T-cell (primary cell): ENCODE data around the gene SCFD2. TPM values are rescaled to one million over a fixed set of nuclear protein-coding genes. Genes with fewer than 3 reads are reported as not detected.
"Not testable (repeated sequence)": the region's sequence is repeated elsewhere in the genome, so short reads cannot be mapped to it uniquely, and the experiment has no call there.

Experiments
- ATAC-seq, 4 experiments: fragments of 200-7000 bp in 3 of 4; fragments of 150-1000 bp in 1 of 4; cut with Tn5 transposase; replicated peaks in 1 of 4; 1 replicate in 3 of 4; 2 replicates in 1 of 4; pipeline ENCODE4 v1.10.0; 2021; ENCODE audit warnings: moderate library complexity in 3 of 4, mild to moderate bottlenecking in 2 of 4, moderate number of reproducible peaks in 1 of 4
- CTCF ChIA-PET, 2 donors: fragments of 300-600 bp; sonication (Branson Sonifier 250); formaldehyde crosslinking; loops; one replicate each; lab custom pipeline; 2022; ENCODE audit warnings: antibody characterized with exemption in 2 of 2; lab: Charles Lee
- POLR2A ChIA-PET, 2 donors: fragments of 300-600 bp; sonication (Branson Sonifier 250); formaldehyde crosslinking; loops; one replicate each; lab custom pipeline; 2022; ENCODE audit warnings: antibody characterized with exemption in 2 of 2; lab: Charles Lee
- DNase-seq, 35 experiments: peaks; one replicate each; pipeline versions ENCODE4 v3.0.0 to v3.0.0-alpha.2; 2013 to 2023
- H3K27ac ChIP-seq: one replicate; pipeline ENCODE4 v1.5.1; 2013; ENCODE audit warnings: low read length
- H3K27me3 ChIP-seq, 2 experiments: replicated peaks in 1 of 2; 1 replicate in 1 of 2; 2 replicates in 1 of 2; pipeline versions ENCODE4 v1.6.1 to v1.7.0; 2013; ENCODE audit warnings: low read length in 1 of 2, mixed read lengths in 1 of 2; ENCODE audit not compliant: control insufficient read depth in 2 of 2, insufficient read depth in 2 of 2; ENCODE audit errors: extremely low read depth in 1 of 2
- H3K36me3 ChIP-seq, 2 donors: 1 replicate in 1 of 2; 2 replicates in 1 of 2; pipeline versions ENCODE4 v1.6.1 to v1.7.0; 2013; ENCODE audit warnings: low read length in 1 of 2; ENCODE audit not compliant: control insufficient read depth in 2 of 2, insufficient read depth in 1 of 2; ENCODE audit errors: extremely low read depth in 1 of 2
- H3K4me1 ChIP-seq, 2 experiments: 1 replicate in 1 of 2; 2 replicates in 1 of 2; pipeline versions ENCODE4 v1.6.1 to v1.7.0; 2013; ENCODE audit warnings: low read length in 2 of 2, mixed read lengths in 1 of 2; ENCODE audit not compliant: insufficient read depth in 2 of 2, control insufficient read depth in 1 of 2; ENCODE audit errors: extremely low read depth in 1 of 2
- H3K4me3 ChIP-seq, 2 donors: 1 replicate in 1 of 2; 2 replicates in 1 of 2; pipeline versions ENCODE4 v1.5.1 to v1.7.0; 2013; ENCODE audit warnings: mild to moderate bottlenecking in 2 of 2, low read length in 1 of 2, moderate library complexity in 1 of 2; ENCODE audit not compliant: control insufficient read depth in 1 of 2; ENCODE audit errors: extremely low read depth in 1 of 2
- H3K9me3 ChIP-seq: 2 replicates; pipeline ENCODE4 v1.7.0; 2013
- H3K27ac Mint-ChIP-seq, 2 donors: one replicate each; pipeline ENCODE4 v1.8.0; 2020 to 2021; ENCODE audit warnings: mild to moderate bottlenecking in 2 of 2, mixed read lengths in 2 of 2
- H3K27me3 Mint-ChIP-seq, 2 donors: one replicate each; pipeline ENCODE4 v1.8.0; 2021 to 2022; ENCODE audit warnings: mixed read lengths in 2 of 2
- H3K36me3 Mint-ChIP-seq: one replicate; pipeline ENCODE4 v1.8.0; 2021; ENCODE audit warnings: mixed read lengths
- H3K4me1 Mint-ChIP-seq, 3 donors: one replicate each; pipeline ENCODE4 v1.8.0; 2020 to 2022; ENCODE audit warnings: mixed read lengths in 3 of 3, mild to moderate bottlenecking in 1 of 3
- H3K4me3 Mint-ChIP-seq, 3 donors: one replicate each; pipeline ENCODE4 v1.8.0; 2020 to 2022; ENCODE audit warnings: mild to moderate bottlenecking in 3 of 3, mixed read lengths in 3 of 3, moderate library complexity in 3 of 3
- H3K9me3 Mint-ChIP-seq, 3 donors: one replicate each; pipeline ENCODE4 v1.8.0; 2020 to 2022; ENCODE audit warnings: mixed read lengths in 3 of 3
- WGBS: methylation state at CpG from one replicate; pipeline ENCODE4 v1.1.5; 2013; ENCODE audit warnings: missing lambda C conversion rate; ENCODE audit not compliant: insufficient coverage; 5-methylcytosine and 5-hydroxymethylcytosine counted together
- total RNA-seq, 35 experiments: library from RNA in 6 of 35; stranded (reverse) in 6 of 35; fragments of 120-200 nt in 1 of 35; gene quantifications; one replicate each; pipeline versions ENCODE4 v1.2.1 to v1.2.4 and lab custom pipeline; 2013 to 2026

The SCFD2 gene
- total RNA-seq, 5 donors from 2014 or later (not counting 1 experiment from before 2014, with no cell fraction given) = 19.0 to 28.9 (median 21.8) TPM

- DNase-seq = no peak
- 100% methylated on average over 2 of the region's 5 CpGs for WGBS
- Mint-ChIP-seq H3K27me3 (no peaks in the 10 kb centered on the region), H3K27ac (no peak overlapping the region), H3K4me1 (peaks cover 6 to 39% (median 10%) of the 10 kb centered on the region in 3 donors), H3K9me3 (peaks cover 10 to 21% (median 20%) of the 10 kb centered on the region in 3 donors), H3K36me3 (peaks cover 50% of the 10 kb centered on the region), H3K4me3 (no peak overlapping the region)
- H3K9me3 ChIP-seq = no peaks in the 10 kb centered on the region
- ChIA-PET CTCF (no interaction called here), POLR2A (no interaction called here)
- H3K27me3 ChIP-seq = no peaks in the 10 kb centered on the region
- H3K27ac ChIP-seq = no peak overlapping the region
- H3K4me1 ChIP-seq = no peaks in the 10 kb centered on the region
- H3K4me3 ChIP-seq = no peak overlapping the region
- ATAC-seq = no peak
- no peaks in the 10 kb centered on the region for H3K36me3 ChIP-seq
These were observed 125.3 kb downstream of the SCFD2 start for GRCh38 chr4:53240573-53240972.

GRCh38 chr4:53238352-53238751, 127.5 kb downstream of the SCFD2 start:
- H3K4me3 ChIP-seq, H3K27me3 Mint-ChIP-seq, H3K9me3 Mint-ChIP-seq, H3K27ac ChIP-seq, H3K27ac Mint-ChIP-seq, CTCF ChIA-PET, H3K4me3 Mint-ChIP-seq, H3K27me3 ChIP-seq, H3K4me1 ChIP-seq, H3K36me3 ChIP-seq, H3K9me3 ChIP-seq, DNase-seq, ATAC-seq, POLR2A ChIA-PET: not testable (repeated sequence)
- H3K36me3 Mint-ChIP-seq = peaks cover 40% of the 10 kb centered on the region
- peaks cover 6 to 24% (median 7%) of the 10 kb centered on the region in 3 donors for H3K4me1 Mint-ChIP-seq
- no CpG with 5 or more reads among the region's 29 CpGs for WGBS

GRCh38 chr4:53237811-53238210, 128.1 kb downstream of the SCFD2 start:
- POLR2A ChIA-PET, H3K4me3 Mint-ChIP-seq, H3K9me3 Mint-ChIP-seq, ATAC-seq, H3K27ac Mint-ChIP-seq, H3K27me3 ChIP-seq, H3K4me3 ChIP-seq, H3K9me3 ChIP-seq, H3K27ac ChIP-seq, H3K27me3 Mint-ChIP-seq, CTCF ChIA-PET, H3K4me1 ChIP-seq, H3K36me3 ChIP-seq, DNase-seq: not testable (repeated sequence)
- Mint-ChIP-seq H3K4me1 (peaks cover 5 to 18% (median 8%) of the 10 kb centered on the region in 3 donors), H3K36me3 (peaks cover 38% of the 10 kb centered on the region)
- WGBS = no CpG with 5 or more reads among the region's 26 CpGs

- H3K9me3 Mint-ChIP-seq, H3K27me3 ChIP-seq, POLR2A ChIA-PET, H3K27me3 Mint-ChIP-seq, ATAC-seq, DNase-seq, H3K9me3 ChIP-seq, H3K4me3 Mint-ChIP-seq, H3K27ac ChIP-seq, H3K27ac Mint-ChIP-seq, H3K36me3 ChIP-seq, CTCF ChIA-PET, H3K4me1 Mint-ChIP-seq, H3K4me3 ChIP-seq, H3K4me1 ChIP-seq: not testable (repeated sequence)
- H3K36me3 Mint-ChIP-seq = peaks cover 36% of the 10 kb centered on the region
- WGBS = no CpG with 5 or more reads among the region's 2 CpGs
These were observed 129.2 kb downstream of the SCFD2 start for GRCh38 chr4:53236624-53237023.

GRCh38 chr4:53235547-53235946, 130.3 kb downstream of the SCFD2 start:
- Histone ChIP-seq H3K4me3 (no peak overlapping the region), H3K27me3 (no peaks in the 10 kb centered on the region), H3K4me1 (no peaks in the 10 kb centered on the region), H3K27ac (no peak overlapping the region), H3K36me3 (no peaks in the 10 kb centered on the region), H3K9me3 (no peaks in the 10 kb centered on the region)
- Mint-ChIP-seq H3K4me3 (no peak overlapping the region), H3K36me3 (peaks cover 34% of the 10 kb centered on the region), H3K4me1 (peaks cover 1 to 5% (median 3%) of the 10 kb centered on the region in 3 donors), H3K9me3 (peaks cover 0 to 3% (median 1%) of the 10 kb centered on the region in 3 donors), H3K27ac (no peak overlapping the region), H3K27me3 (no peaks in the 10 kb centered on the region)
- CTCF ChIA-PET = no interaction called here
- DNase-seq (no peak), ATAC-seq (no peak)
- 100% methylated on average over 1 of the region's 4 CpGs for WGBS
- POLR2A ChIA-PET = no interaction called here

GRCh38 chr4:53234669-53235068, 131.2 kb downstream of the SCFD2 start:
- ATAC-seq = no peak
- Mint-ChIP-seq H3K36me3 (peaks cover 26% of the 10 kb centered on the region), H3K9me3 (peaks cover 0 to 3% (median 0%) of the 10 kb centered on the region in 3 donors), H3K4me1 (peaks cover 0 to 5% (median 3%) of the 10 kb centered on the region in 3 donors), H3K27ac (no peak overlapping the region), H3K27me3 (no peaks in the 10 kb centered on the region), H3K4me3 (no peak overlapping the region)
- no peaks in the 10 kb centered on the region for H3K36me3 ChIP-seq
- DNase-seq = no peak
- 100% methylated on average over 2 of the region's 5 CpGs for WGBS
- H3K9me3 ChIP-seq = no peaks in the 10 kb centered on the region
- no peak overlapping the region for H3K4me3 ChIP-seq
- CTCF ChIA-PET = no interaction called here
- no peaks in the 10 kb centered on the region for H3K4me1 ChIP-seq
- no peak overlapping the region for H3K27ac ChIP-seq
- POLR2A ChIA-PET = no interaction called here
- H3K27me3 ChIP-seq = no peaks in the 10 kb centered on the region

- ATAC-seq = no peak
- POLR2A ChIA-PET = no interaction called here
These were observed 131.8 kb downstream of the SCFD2 start for GRCh38 chr4:53234111-53234510.

More at GRCh38 chr4:53234111-53234510, 131.8 kb downstream of the SCFD2 start:
- peaks cover 0 to 5% (median 3%) of the 10 kb centered on the region in 3 donors for H3K4me1 Mint-ChIP-seq
- Histone ChIP-seq H3K27ac (no peak overlapping the region), H3K4me3 (no peak overlapping the region), H3K36me3 (no peaks in the 10 kb centered on the region), H3K27me3 (no peaks in the 10 kb centered on the region), H3K4me1 (no peaks in the 10 kb centered on the region), H3K9me3 (no peaks in the 10 kb centered on the region)
- no peak overlapping the region for H3K4me3 Mint-ChIP-seq
- H3K36me3 Mint-ChIP-seq = peaks cover 24% of the 10 kb centered on the region
- CTCF ChIA-PET = no interaction called here
- DNase-seq = no peak
- no peak overlapping the region for H3K27ac Mint-ChIP-seq
- H3K9me3 Mint-ChIP-seq = peaks cover 0 to 3% (median 0%) of the 10 kb centered on the region in 3 donors
- H3K27me3 Mint-ChIP-seq = no peaks in the 10 kb centered on the region
